HL-60 (cell line): Measurements from ENCODE around the gene GABARAP.

Source experiments
- POLR2AphosphoS5 ChIP-seq: IDR thresholded peaks from 2 replicates; pipeline ENCODE4 v1.6.1; 2012; ENCODE audit warnings: low read depth
- REST ChIP-seq: IDR thresholded peaks from 2 replicates; pipeline ENCODE4 v1.6.1; 2012; ENCODE audit warnings: low read depth; ENCODE audit not compliant: insufficient replicate concordance
- SPI1 ChIP-seq: IDR thresholded peaks from 2 replicates; pipeline ENCODE4 v1.6.1; 2012; ENCODE audit warnings: low read depth, mild to moderate bottlenecking, borderline replicate concordance
- TF ChIP-seq, protein P1 (sequence below): IDR thresholded peaks from one replicate; pipeline ENCODE4 v1.5.1; 2011; ENCODE audit warnings: low read length, control low read depth, inconsistent platforms; ENCODE audit not compliant: insufficient read depth

DNA sequence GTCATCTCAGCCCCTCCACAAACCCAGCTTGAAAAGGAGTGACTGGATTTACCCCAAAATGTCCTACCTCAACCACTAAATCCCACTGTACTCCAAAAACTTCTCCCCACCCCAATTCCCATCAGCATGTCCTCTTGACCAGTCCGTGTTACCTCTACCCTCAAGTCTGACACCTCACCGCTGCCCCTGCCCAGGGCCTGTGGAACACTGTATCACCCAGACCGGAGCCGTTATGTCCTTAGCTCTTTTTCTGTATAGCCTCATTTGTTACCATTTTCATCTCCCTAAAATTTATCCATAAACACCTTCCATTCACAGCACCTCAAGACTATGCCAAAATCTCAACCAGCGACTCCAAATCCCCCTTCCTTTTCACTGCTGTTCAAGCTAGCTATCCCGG is 5.4 kb downstream of the GABARAP start:
- TF ChIP-seq REST (no peak), POLR2AphosphoS5 (no peak), SPI1 (no peak)
- TF ChIP-seq, protein P1, sequence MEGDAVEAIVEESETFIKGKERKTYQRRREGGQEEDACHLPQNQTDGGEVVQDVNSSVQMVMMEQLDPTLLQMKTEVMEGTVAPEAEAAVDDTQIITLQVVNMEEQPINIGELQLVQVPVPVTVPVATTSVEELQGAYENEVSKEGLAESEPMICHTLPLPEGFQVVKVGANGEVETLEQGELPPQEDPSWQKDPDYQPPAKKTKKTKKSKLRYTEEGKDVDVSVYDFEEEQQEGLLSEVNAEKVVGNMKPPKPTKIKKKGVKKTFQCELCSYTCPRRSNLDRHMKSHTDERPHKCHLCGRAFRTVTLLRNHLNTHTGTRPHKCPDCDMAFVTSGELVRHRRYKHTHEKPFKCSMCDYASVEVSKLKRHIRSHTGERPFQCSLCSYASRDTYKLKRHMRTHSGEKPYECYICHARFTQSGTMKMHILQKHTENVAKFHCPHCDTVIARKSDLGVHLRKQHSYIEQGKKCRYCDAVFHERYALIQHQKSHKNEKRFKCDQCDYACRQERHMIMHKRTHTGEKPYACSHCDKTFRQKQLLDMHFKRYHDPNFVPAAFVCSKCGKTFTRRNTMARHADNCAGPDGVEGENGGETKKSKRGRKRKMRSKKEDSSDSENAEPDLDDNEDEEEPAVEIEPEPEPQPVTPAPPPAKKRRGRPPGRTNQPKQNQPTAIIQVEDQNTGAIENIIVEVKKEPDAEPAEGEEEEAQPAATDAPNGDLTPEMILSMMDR: no peak
